Right atrium auricular region (tissue), 2 donors: ENCODE measurements around the gene CEP78. TPM values are rescaled to one million over a fixed set of nuclear protein-coding genes. Genes with fewer than 3 reads are reported as not detected.

Experiments
- DNase-seq: peaks from one replicate; pipeline ENCODE4 v3.0.0-alpha.2; 2019; ENCODE audit warnings: low spot score
- H3K27ac ChIP-seq, 2 donors: fragments of 200-600 bp; sonication (generic); 1 replicate in 1 of 2; 2 replicates in 1 of 2; pipeline ENCODE4 v1.5.1; 2016 to 2019
- H3K27me3 ChIP-seq, 2 donors: fragments of 200-600 bp; sonication (generic); one replicate each; pipeline versions ENCODE4 v1.5.1 to v1.6.0; 2017 to 2019
- H3K36me3 ChIP-seq: fragments of 200-600 bp; sonication (generic); one replicate; pipeline ENCODE4 v1.5.1; 2016
- H3K4me1 ChIP-seq, 2 donors: fragments of 200-600 bp; sonication (generic); one replicate each; pipeline versions ENCODE4 v1.5.1 to v1.6.0; 2017 to 2019
- H3K4me3 ChIP-seq, 2 donors: fragments of 200-600 bp; sonication (generic); 1 replicate in 1 of 2; 2 replicates in 1 of 2; pipeline ENCODE4 v1.5.1; 2017 to 2019; ENCODE audit warnings: mild to moderate bottlenecking in 1 of 2, moderate library complexity in 1 of 2
- H3K9me3 ChIP-seq, 2 donors: fragments of 200-600 bp; sonication (generic); one replicate each; pipeline ENCODE4 v1.5.1; 2019
- total RNA-seq, 2 donors: library from RNA; depleted of rRNA; stranded (reverse); fragments of >200 nt; gene quantifications; one replicate each; pipeline ENCODE4 v1.1.0, GENCODE V29; 2016
- TF ChIP-seq, protein P1 (sequence below), 2 donors: fragments of 200-600 bp; sonication (generic); IDR thresholded peaks; one replicate each; pipeline ENCODE4 v1.5.1; 2019; ENCODE audit warnings: antibody characterized with exemption in 2 of 2

Gene CEP78
- total RNA-seq, 2 donors from 2014 or later = 2.4 to 4.2 TPM

DNA sequence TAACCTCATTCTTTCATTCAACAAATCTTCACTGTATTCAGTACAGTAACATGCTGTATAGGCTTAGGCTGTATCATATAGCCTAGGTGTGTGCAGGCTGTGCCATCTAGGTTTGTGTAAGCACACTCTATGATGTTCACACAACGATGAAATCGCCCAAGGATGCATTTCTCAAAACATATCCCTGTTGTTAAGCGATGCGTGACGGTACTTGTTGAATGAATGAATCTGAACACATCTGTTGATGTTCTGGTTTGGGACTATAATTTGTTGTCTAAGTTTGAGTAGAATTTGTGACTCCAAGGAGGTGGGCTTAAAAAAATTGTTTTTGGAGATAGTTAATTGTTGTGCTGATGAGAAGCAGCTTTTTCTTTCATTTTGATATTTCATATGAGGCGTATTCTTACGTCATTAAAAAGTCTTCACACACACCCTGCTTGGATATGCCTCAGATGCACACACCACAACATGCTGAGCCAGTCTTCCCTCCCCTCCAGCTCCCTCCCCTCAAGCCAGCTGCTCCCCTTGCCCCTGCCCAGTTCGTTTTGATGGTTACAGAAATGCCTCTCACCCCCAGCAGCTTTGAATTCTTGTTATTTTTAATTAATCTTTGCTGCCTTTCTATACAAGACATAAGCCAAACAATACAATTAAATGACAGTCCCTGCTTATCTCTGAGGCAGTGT is 55.5 kb downstream of the CEP78 start:
- Histone ChIP-seq H3K27me3 (no peaks in the 10 kb centered on the region), H3K4me3 (no peak overlapping the region), H3K9me3 (no peaks in the 10 kb centered on the region), H3K4me1 (peaks cover 0 to 4% of the 10 kb centered on the region in 2 donors), H3K27ac (no peak overlapping the region), H3K36me3 (no peaks in the 10 kb centered on the region)
- TF ChIP-seq, protein P1, sequence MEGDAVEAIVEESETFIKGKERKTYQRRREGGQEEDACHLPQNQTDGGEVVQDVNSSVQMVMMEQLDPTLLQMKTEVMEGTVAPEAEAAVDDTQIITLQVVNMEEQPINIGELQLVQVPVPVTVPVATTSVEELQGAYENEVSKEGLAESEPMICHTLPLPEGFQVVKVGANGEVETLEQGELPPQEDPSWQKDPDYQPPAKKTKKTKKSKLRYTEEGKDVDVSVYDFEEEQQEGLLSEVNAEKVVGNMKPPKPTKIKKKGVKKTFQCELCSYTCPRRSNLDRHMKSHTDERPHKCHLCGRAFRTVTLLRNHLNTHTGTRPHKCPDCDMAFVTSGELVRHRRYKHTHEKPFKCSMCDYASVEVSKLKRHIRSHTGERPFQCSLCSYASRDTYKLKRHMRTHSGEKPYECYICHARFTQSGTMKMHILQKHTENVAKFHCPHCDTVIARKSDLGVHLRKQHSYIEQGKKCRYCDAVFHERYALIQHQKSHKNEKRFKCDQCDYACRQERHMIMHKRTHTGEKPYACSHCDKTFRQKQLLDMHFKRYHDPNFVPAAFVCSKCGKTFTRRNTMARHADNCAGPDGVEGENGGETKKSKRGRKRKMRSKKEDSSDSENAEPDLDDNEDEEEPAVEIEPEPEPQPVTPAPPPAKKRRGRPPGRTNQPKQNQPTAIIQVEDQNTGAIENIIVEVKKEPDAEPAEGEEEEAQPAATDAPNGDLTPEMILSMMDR (IDR thresholded peaks at IDR 0.05) = no peak
- peak; percentile 32 for DNase-seq

DNA sequence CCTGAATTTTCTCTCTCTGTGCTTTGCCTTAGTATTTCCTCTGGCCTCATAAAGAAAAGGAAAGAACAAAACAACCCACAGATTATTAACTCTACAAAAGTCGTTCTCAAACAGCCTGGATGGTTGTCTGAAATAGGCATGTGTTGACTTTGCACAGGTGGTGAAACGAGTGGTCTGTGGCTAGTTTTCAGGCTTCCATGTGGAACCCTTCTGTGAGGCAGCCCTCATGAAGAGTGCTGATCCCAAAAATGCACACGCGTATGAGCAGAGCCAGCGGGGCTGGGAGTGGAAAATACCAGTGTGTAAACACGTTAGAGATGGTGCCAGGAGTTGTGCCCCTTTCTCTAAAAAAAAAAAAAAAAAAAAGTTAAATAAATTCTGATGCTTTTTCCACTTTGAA is 56.2 kb downstream of the CEP78 start:
- H3K27me3 ChIP-seq = no peaks in the 10 kb centered on the region
- no peaks in the 10 kb centered on the region for H3K36me3 ChIP-seq
- peak; percentile 57 for DNase-seq
- H3K4me3 ChIP-seq = no peak overlapping the region
- no peaks in the 10 kb centered on the region for H3K9me3 ChIP-seq
- no peak overlapping the region for H3K27ac ChIP-seq
- TF ChIP-seq, protein P1 (IDR thresholded peaks at IDR 0.05) = no peak
- peaks cover 0 to 10% of the 10 kb centered on the region in 2 donors for H3K4me1 ChIP-seq

DNA sequence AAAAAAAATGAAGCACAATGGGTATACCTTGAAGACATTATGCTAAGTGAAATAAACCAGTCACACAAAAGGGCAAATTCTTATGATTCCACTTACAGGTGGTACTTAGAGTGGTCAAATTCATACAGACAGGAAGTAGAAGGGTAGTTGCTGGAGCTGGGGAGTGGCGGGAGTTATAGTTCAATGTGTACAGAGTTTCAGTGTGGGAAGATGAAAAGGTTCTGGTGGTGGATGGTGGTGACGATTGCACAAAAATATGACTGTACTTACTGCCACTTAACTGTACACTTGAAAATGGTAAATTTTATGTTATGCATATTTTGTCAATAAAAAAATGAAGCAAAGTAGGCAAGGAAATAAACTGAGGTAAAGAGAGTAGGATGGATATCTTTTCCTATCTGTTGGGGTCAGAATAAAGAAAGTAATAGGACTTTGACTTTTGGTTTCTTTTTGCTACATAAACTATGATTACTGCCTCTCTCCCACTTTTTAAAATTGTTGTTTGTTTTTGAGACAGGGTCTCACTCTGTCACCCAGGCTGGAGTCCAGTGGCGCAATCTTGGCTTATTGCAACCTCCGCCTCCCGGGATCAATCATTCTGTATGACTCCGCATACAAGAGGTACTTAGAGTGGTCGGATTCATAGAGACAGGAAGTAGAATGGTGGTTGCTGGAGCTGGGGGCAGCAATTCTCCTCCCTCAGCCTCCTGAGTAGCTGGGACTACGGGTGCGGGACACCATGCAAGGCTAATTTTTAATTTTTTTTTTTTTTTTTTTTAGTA is 57.0 kb downstream of the CEP78 start:
- no peak overlapping the region for H3K4me3 ChIP-seq
- TF ChIP-seq, protein P1 (IDR thresholded peaks at IDR 0.05) = no peak
- no peaks in the 10 kb centered on the region for H3K27me3 ChIP-seq
- no peaks in the 10 kb centered on the region for H3K36me3 ChIP-seq
- peaks cover 0 to 19% of the 10 kb centered on the region in 2 donors for H3K4me1 ChIP-seq
- H3K9me3 ChIP-seq = no peaks in the 10 kb centered on the region
- no peak for DNase-seq
- no peak overlapping the region for H3K27ac ChIP-seq

DNA sequence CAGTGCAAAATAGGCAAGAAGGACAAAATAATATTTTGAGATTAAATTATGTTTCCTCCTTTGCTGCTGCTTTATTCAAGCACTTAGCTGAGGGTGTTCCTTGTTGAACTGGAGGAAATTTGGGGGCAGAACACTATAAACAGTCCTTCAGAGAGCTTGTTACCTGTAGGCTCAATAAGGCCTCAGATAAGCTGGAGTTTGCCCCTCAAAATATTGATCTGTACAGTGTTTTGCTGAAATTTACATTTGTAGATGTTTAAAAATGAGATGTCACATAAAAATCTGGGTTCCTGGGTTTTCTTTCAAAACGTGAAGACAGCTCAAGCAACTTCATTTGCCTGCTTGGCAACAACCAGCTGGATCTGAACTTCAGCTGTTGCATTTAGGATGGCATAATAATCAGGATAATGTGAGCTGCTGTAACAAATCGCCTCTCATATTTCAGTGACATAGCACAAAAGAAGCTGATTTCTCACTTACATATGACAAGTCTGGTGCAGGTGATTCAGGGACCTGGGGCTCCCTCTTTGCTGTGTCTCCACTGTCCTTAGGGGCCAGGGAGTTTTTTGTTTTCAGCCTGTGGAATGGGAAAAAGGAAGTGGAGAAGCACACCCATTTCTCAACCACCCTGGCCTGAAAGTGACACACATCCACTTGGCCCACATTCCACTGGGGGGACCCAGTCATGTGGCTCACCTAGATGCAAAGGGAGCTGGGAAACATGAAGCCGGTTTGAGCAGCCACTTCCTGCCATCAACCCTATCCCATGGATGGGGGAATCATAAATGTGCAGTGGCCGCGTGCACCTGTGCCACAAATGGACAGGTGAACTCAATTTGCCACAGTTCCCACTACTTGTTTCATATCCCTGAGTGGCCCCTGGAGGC is 58.7 kb downstream of the CEP78 start:
- no peaks in the 10 kb centered on the region for H3K36me3 ChIP-seq
- TF ChIP-seq, protein P1 (IDR thresholded peaks at IDR 0.05) = no peak
- DNase-seq = peak; percentile 43
- H3K4me3 ChIP-seq = no peak overlapping the region
- H3K27ac ChIP-seq = no peak overlapping the region
- H3K9me3 ChIP-seq = no peaks in the 10 kb centered on the region
- H3K4me1 ChIP-seq = peaks cover 0 to 26% of the 10 kb centered on the region in 2 donors
- H3K27me3 ChIP-seq = peaks cover 0 to 4% of the 10 kb centered on the region in 2 donors

DNA sequence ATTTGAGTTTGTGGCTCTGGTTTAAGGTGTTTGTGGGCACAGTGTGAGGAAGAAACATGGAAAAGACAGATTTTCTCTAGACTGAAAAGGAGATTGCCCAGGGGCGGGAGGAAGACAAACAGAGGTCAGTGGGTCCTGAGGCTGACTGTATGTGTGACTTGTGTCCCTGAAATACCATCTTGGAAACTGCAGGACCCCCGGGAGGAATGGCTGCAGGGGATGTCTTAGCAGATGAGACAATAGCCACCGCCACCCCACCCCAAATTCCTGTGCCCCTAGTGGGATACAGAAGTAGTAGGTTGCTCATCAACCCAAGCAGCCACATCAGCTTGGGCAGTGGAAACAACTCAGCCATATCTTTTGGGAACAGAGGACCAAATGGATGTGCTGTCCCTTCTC is 59.3 kb downstream of the CEP78 start:
- H3K4me3 ChIP-seq = no peak overlapping the region
- H3K27me3 ChIP-seq = peaks cover 0 to 4% of the 10 kb centered on the region in 2 donors
- H3K27ac ChIP-seq = no peak overlapping the region
- no peaks in the 10 kb centered on the region for H3K9me3 ChIP-seq
- peaks cover 0 to 26% of the 10 kb centered on the region in 2 donors for H3K4me1 ChIP-seq
- no peak for DNase-seq
- TF ChIP-seq, protein P1 (IDR thresholded peaks at IDR 0.05) = no peak
- H3K36me3 ChIP-seq = no peaks in the 10 kb centered on the region
